Tibial nerve (tissue), 4 donors: ENCODE data around the gene IRF8.

Experiments used
- EP300 ChIP-seq, 2 donors: sonication (generic); formaldehyde crosslinking; IDR thresholded peaks; one replicate each; pipeline ENCODE4 v1.6.1; 2017; ENCODE audit warnings: antibody characterized with exemption in 2 of 2, mild to moderate bottlenecking in 1 of 2
- POLR2A ChIP-seq, 2 donors: fragments of 450-650 bp; IDR thresholded peaks; one replicate each; pipeline ENCODE4 v1.6.1; 2017; ENCODE audit warnings: antibody characterized with exemption in 2 of 2, mild to moderate bottlenecking in 2 of 2, moderate library complexity in 2 of 2
- TF ChIP-seq, protein P1 (sequence below), 5 experiments: fragments of 200-600 bp in 3 of 5; fragments of 450-650 bp in 2 of 5; sonication (generic) in 3 of 5; IDR thresholded peaks; one replicate each; pipeline ENCODE4 v1.5.1; 2016 to 2019; ENCODE audit warnings: antibody characterized with exemption in 5 of 5, mild to moderate bottlenecking in 3 of 5, moderate library complexity in 2 of 5

GRCh38 chr16:85849388-85849787, 49.6 kb upstream of the IRF8 start:
- TF ChIP-seq, protein P1, sequence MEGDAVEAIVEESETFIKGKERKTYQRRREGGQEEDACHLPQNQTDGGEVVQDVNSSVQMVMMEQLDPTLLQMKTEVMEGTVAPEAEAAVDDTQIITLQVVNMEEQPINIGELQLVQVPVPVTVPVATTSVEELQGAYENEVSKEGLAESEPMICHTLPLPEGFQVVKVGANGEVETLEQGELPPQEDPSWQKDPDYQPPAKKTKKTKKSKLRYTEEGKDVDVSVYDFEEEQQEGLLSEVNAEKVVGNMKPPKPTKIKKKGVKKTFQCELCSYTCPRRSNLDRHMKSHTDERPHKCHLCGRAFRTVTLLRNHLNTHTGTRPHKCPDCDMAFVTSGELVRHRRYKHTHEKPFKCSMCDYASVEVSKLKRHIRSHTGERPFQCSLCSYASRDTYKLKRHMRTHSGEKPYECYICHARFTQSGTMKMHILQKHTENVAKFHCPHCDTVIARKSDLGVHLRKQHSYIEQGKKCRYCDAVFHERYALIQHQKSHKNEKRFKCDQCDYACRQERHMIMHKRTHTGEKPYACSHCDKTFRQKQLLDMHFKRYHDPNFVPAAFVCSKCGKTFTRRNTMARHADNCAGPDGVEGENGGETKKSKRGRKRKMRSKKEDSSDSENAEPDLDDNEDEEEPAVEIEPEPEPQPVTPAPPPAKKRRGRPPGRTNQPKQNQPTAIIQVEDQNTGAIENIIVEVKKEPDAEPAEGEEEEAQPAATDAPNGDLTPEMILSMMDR (IDR thresholded peaks at IDR 0.05) = no peak
- TF ChIP-seq POLR2A (IDR thresholded peaks at IDR 0.05) (no peak), EP300 (IDR thresholded peaks at IDR 0.05) (no peak)
